Colonic mucosa (tissue), 4 donors: ENCODE results near the gene AMOTL2. TPM values are rescaled to one million over a fixed set of nuclear protein-coding genes. Genes with fewer than 3 reads are reported as not detected.
A peak's percentile ranks its signal among the peaks of the same experiment; 100 is the strongest.

Source experiments
- DNase-seq: peaks from one replicate; pipeline ENCODE4 v3.0.0-alpha.2; 2020
- H3K27ac ChIP-seq: fragments of 200-600 bp; one replicate; pipeline ENCODE4 v1.8.0; 2021
- H3K27me3 ChIP-seq: fragments of 200-600 bp; one replicate; pipeline ENCODE4 v1.8.0; 2021
- H3K36me3 ChIP-seq: fragments of 200-600 bp; one replicate; pipeline ENCODE4 v1.8.0; 2021
- H3K4me1 ChIP-seq: fragments of 200-600 bp; one replicate; pipeline ENCODE4 v1.8.0; 2021; ENCODE audit warnings: mild to moderate bottlenecking
- H3K4me3 ChIP-seq: fragments of 200-600 bp; one replicate; pipeline ENCODE4 v1.8.0; 2021
- H3K9ac ChIP-seq, 2 donors: one replicate each; pipeline ENCODE4 v1.7.0; 2013; ENCODE audit warnings: control low read depth in 2 of 2, low read depth in 2 of 2, low read length in 2 of 2
- H3K9me3 ChIP-seq: fragments of 200-600 bp; one replicate; pipeline ENCODE4 v1.8.0; 2021
- intact Hi-C: fragments of 100-400 bp; cut with DNase I; formaldehyde crosslinking; loops from one replicate; pipeline ENCODE4 v1.14.1; 2022
- total RNA-seq, 2 donors: library from RNA; stranded (reverse); fragmentation: NEBNext Ultra II Directional in 1 of 2; extraction: Animal tissue kit (Norgen Biotek cat#: 25700) in 1 of 2; gene quantifications; one replicate each; pipeline ENCODE4 v1.2.1, GENCODE V29; 2021
- TF ChIP-seq, protein P1 (sequence below): fragments of 200-600 bp; IDR thresholded peaks from one replicate; pipeline ENCODE4 v1.8.0; 2022; ENCODE audit warnings: antibody characterized with exemption, mild to moderate bottlenecking
- donor health status: healthy.
- donor health status: DM: no; HTN: no; CAD: no.
- donor health status: DM: no; HTN: no; CAD: no.

The AMOTL2 gene
- total RNA-seq, 2 donors from 2014 or later = 17.8 to 19.9 TPM

DNA sequence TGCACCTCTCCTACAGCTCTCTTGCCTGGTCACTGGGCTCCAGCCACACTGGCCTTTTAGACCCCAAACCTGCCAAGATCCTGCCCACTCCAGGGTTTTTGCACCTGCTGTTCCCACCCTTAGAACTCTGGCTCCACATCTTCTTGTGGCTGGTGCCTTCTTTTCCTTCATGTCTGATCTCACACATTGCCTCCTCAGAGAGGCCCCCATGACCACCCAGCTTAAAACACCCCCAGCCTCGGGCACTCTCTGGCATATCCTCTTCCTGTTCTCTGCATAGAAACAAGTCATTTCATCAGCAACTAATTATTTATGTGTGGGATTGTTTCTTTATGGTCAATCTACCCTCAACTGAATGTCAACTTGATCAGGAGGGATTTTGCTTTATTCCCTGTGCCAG, 14.0 kb upstream of the AMOTL2 start:
- H3K36me3 ChIP-seq = no peaks in the 10 kb centered on the region
- intact Hi-C loops = no loop called here
- no peak overlapping the region for H3K4me3 ChIP-seq
- H3K9me3 ChIP-seq = no peaks in the 10 kb centered on the region
- TF ChIP-seq, protein P1, sequence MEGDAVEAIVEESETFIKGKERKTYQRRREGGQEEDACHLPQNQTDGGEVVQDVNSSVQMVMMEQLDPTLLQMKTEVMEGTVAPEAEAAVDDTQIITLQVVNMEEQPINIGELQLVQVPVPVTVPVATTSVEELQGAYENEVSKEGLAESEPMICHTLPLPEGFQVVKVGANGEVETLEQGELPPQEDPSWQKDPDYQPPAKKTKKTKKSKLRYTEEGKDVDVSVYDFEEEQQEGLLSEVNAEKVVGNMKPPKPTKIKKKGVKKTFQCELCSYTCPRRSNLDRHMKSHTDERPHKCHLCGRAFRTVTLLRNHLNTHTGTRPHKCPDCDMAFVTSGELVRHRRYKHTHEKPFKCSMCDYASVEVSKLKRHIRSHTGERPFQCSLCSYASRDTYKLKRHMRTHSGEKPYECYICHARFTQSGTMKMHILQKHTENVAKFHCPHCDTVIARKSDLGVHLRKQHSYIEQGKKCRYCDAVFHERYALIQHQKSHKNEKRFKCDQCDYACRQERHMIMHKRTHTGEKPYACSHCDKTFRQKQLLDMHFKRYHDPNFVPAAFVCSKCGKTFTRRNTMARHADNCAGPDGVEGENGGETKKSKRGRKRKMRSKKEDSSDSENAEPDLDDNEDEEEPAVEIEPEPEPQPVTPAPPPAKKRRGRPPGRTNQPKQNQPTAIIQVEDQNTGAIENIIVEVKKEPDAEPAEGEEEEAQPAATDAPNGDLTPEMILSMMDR = no peak
- no peaks in the 10 kb centered on the region for H3K27me3 ChIP-seq
- H3K9ac ChIP-seq = no peak overlapping the region
- no peak for DNase-seq
- no peak overlapping the region for H3K27ac ChIP-seq
- H3K4me1 ChIP-seq = no peaks in the 10 kb centered on the region

DNA sequence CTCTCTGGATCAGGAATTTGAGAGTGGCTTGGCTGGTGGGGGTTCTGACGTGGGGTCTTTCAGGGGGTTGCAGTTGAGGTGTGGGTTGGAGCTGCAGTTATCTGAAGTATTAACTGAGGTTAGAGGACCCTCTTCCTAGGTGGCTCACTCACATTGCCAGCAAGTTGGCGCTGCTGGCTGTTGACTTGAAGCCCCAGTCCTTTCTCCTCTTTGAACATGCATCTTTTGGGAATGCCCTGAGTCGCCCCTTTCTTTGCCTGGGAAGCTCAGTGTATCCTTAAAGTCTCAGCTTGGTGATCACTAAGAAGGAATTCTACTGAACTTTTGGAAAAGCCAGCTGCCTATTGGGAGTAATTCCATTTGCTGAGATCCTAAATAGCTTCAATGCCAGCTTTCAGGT, 13.0 kb upstream of the AMOTL2 start:
- intact Hi-C loops = no loop called here
- TF ChIP-seq, protein P1 = no peak
- DNase-seq = no peak
- Histone ChIP-seq H3K4me3 (no peak overlapping the region), H3K27me3 (no peaks in the 10 kb centered on the region), H3K36me3 (no peaks in the 10 kb centered on the region), H3K27ac (no peak overlapping the region), H3K9ac (no peak overlapping the region), H3K9me3 (no peaks in the 10 kb centered on the region), H3K4me1 (no peaks in the 10 kb centered on the region)

DNA sequence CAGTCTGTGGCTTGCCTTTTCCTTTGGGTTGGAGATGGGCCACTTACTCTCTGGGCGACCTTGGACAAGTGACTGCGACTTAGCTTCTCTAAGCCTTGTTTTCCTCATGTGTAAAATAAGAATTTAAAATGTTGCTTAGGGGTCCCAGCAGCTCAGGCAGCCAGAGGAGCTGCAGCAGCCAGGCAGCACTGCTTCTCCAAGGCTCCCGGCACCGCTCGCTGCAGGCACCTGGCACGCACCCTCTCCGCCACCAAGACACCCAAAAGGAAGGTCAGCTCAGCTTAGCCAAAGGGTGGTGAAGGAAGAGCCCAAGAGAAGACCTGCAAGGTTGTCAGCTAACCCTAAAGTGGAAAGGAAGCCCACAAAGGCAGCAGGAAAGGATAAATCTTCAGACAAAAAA, 10.7 kb upstream of the AMOTL2 start:
- TF ChIP-seq, protein P1 = no peak
- H3K9ac ChIP-seq = no peak overlapping the region
- H3K36me3 ChIP-seq = no peaks in the 10 kb centered on the region
- H3K27ac ChIP-seq = no peak overlapping the region
- DNase-seq = no peak
- no peaks in the 10 kb centered on the region for H3K27me3 ChIP-seq
- no peak overlapping the region for H3K4me3 ChIP-seq
- intact Hi-C loops = no loop called here
- H3K9me3 ChIP-seq = no peaks in the 10 kb centered on the region
- H3K4me1 ChIP-seq = no peaks in the 10 kb centered on the region

DNA sequence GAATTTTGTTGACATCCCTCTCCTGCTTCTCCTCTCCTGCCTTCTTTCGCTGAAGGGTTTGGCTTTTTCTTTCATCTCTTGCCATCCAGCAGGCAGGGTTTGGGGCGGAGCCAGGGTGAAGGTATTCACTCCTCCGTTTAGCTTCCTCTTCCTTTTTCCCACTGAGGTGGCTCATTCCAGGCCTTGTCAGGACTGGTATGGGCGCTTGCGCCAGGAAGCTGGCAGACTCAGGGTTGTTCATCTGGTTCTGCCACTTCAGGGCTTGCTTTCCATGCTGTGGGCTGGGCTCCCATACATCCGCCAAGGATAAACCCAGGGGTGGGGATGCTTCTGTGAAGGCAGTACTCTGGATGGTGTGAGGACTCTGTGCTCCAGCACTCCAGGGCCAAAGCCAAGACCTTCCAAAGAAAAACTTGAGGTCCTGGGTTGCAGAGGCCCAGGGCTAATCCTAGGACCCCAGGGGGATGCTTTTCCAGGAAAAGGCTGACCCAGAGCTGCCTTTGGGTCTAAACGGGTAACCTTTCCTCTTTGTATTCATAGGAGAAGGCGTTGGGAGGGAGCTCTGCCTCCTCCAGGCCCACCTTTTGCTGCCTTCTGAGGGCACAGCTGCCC, 7.7 kb upstream of the AMOTL2 start:
- Histone ChIP-seq H3K9me3 (no peaks in the 10 kb centered on the region), H3K9ac (peak overlapping the region in 1 of 2 donors; percentile 43), H3K36me3 (no peaks in the 10 kb centered on the region), H3K4me1 (no peaks in the 10 kb centered on the region), H3K27ac (peak overlapping the region; percentile 52), H3K27me3 (no peaks in the 10 kb centered on the region), H3K4me3 (no peak overlapping the region)
- TF ChIP-seq, protein P1 = no peak
- peak; percentile 93 for DNase-seq
- intact Hi-C loops = no loop called here

DNA sequence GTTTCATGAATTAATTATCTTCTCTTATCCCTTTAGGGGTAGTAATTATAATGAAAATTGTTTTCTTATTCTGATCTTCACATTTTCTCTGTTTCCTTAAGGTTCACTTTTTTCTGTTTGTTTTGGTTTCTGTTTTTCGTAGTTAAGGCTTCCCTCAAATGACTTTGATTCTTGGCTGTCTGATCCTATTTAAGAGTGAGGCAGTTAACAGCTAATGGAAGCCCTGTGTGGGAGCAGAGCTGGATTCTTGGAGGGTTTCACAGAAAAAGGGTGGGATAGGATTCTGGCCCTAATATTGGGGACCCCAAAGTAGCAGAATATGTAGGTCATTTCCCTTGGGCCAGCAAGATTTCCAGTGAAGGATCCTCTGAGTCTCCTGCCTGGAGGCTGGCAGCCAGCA, 6.8 kb upstream of the AMOTL2 start:
- no peaks in the 10 kb centered on the region for H3K9me3 ChIP-seq
- H3K27ac ChIP-seq = no peak overlapping the region
- H3K9ac ChIP-seq = no peak overlapping the region
- H3K4me3 ChIP-seq = no peak overlapping the region
- TF ChIP-seq, protein P1 = no peak
- intact Hi-C loops = no loop called here
- no peak for DNase-seq
- no peaks in the 10 kb centered on the region for H3K27me3 ChIP-seq
- H3K36me3 ChIP-seq = no peaks in the 10 kb centered on the region
- peaks cover 3% of the 10 kb centered on the region for H3K4me1 ChIP-seq
